Colonic mucosa (tissue), 4 donors: Measurements from ENCODE around the gene JAKMIP1. TPM values are rescaled to one million over a fixed set of nuclear protein-coding genes. Genes with fewer than 3 reads are reported as not detected.

Source experiments
- DNase-seq: peaks from one replicate; pipeline ENCODE4 v3.0.0-alpha.2; 2020
- H3K27ac ChIP-seq: fragments of 200-600 bp; one replicate; pipeline ENCODE4 v1.8.0; 2021
- H3K27me3 ChIP-seq: fragments of 200-600 bp; one replicate; pipeline ENCODE4 v1.8.0; 2021
- H3K36me3 ChIP-seq: fragments of 200-600 bp; one replicate; pipeline ENCODE4 v1.8.0; 2021
- H3K4me1 ChIP-seq: fragments of 200-600 bp; one replicate; pipeline ENCODE4 v1.8.0; 2021; ENCODE audit warnings: mild to moderate bottlenecking
- H3K4me3 ChIP-seq: fragments of 200-600 bp; one replicate; pipeline ENCODE4 v1.8.0; 2021
- H3K9ac ChIP-seq, 2 donors: one replicate each; pipeline ENCODE4 v1.7.0; 2013; ENCODE audit warnings: control low read depth in 2 of 2, low read depth in 2 of 2, low read length in 2 of 2
- H3K9me3 ChIP-seq: fragments of 200-600 bp; one replicate; pipeline ENCODE4 v1.8.0; 2021
- CTCF ChIP-seq: fragments of 200-600 bp; IDR thresholded peaks from one replicate; pipeline ENCODE4 v1.8.0; 2022; ENCODE audit warnings: antibody characterized with exemption, mild to moderate bottlenecking
- intact Hi-C: fragments of 100-400 bp; cut with DNase I; formaldehyde crosslinking; loops from one replicate; pipeline ENCODE4 v1.14.1; 2022
- total RNA-seq, 2 donors: library from RNA; stranded (reverse); fragmentation: NEBNext Ultra II Directional in 1 of 2; extraction: Animal tissue kit (Norgen Biotek cat#: 25700) in 1 of 2; gene quantifications; one replicate each; pipeline ENCODE4 v1.2.1, GENCODE V29; 2021
- donor health status: healthy.
- donor health status: DM: no; HTN: no; CAD: no.
- donor health status: DM: no; HTN: no; CAD: no.

JAKMIP1 gene
- total RNA-seq, 2 donors from 2014 or later: 0.19 to 0.42 TPM

GRCh38 chr4:6069845-6070709 is 130.3 kb downstream of the JAKMIP1 start:
- Histone ChIP-seq H3K9me3 (no peaks in the 10 kb centered on the region), H3K9ac (no peak overlapping the region), H3K4me1 (no peaks in the 10 kb centered on the region), H3K27ac (no peak overlapping the region), H3K36me3 (no peaks in the 10 kb centered on the region), H3K27me3 (no peaks in the 10 kb centered on the region), H3K4me3 (no peak overlapping the region)
- no peak for TF ChIP-seq CTCF
- intact Hi-C loops: no loop called here
- DNase-seq: no peak

GRCh38 chr4:6068986-6069385 is 131.4 kb downstream of the JAKMIP1 start:
- Histone ChIP-seq H3K27me3 (no peaks in the 10 kb centered on the region), H3K36me3 (no peaks in the 10 kb centered on the region), H3K9me3 (no peaks in the 10 kb centered on the region), H3K4me1 (no peaks in the 10 kb centered on the region), H3K27ac (no peak overlapping the region), H3K9ac (no peak overlapping the region), H3K4me3 (no peak overlapping the region)
- DNase-seq: no peak
- intact Hi-C loops: no loop called here
- no peak for TF ChIP-seq CTCF

GRCh38 chr4:6065934-6066590 is 134.3 kb downstream of the JAKMIP1 start:
- Histone ChIP-seq H3K4me3 (no peak overlapping the region), H3K27ac (no peak overlapping the region), H3K9me3 (no peaks in the 10 kb centered on the region), H3K36me3 (no peaks in the 10 kb centered on the region), H3K4me1 (no peaks in the 10 kb centered on the region), H3K27me3 (no peaks in the 10 kb centered on the region), H3K9ac (no peak overlapping the region)
- DNase-seq: no peak
- intact Hi-C loops: no loop called here
- no peak for TF ChIP-seq CTCF

- no peaks in the 10 kb centered on the region for H3K36me3 ChIP-seq
- H3K4me1 ChIP-seq: no peaks in the 10 kb centered on the region
- H3K27ac ChIP-seq: no peak overlapping the region
- no peak overlapping the region for H3K9ac ChIP-seq
- intact Hi-C loops: no loop called here
- TF ChIP-seq CTCF: no peak
- H3K9me3 ChIP-seq: no peaks in the 10 kb centered on the region
- no peak overlapping the region for H3K4me3 ChIP-seq
- DNase-seq: no peak
- H3K27me3 ChIP-seq: no peaks in the 10 kb centered on the region
These were observed 135.2 kb downstream of the JAKMIP1 start for GRCh38 chr4:6065166-6065565.

- no peak overlapping the region for H3K9ac ChIP-seq
- no peaks in the 10 kb centered on the region for H3K9me3 ChIP-seq
- no peak for DNase-seq
- no peaks in the 10 kb centered on the region for H3K27me3 ChIP-seq
- no peak overlapping the region for H3K4me3 ChIP-seq
- TF ChIP-seq CTCF: no peak
- H3K27ac ChIP-seq: no peak overlapping the region
- intact Hi-C loops: no loop called here
- no peaks in the 10 kb centered on the region for H3K36me3 ChIP-seq
- no peaks in the 10 kb centered on the region for H3K4me1 ChIP-seq
These were observed 136.0 kb downstream of the JAKMIP1 start for GRCh38 chr4:6064383-6064782.
